ENCODE measurements around the gene BRS3.

The BRS3 gene

GRCh38 chrX:136496186-136496763 lies 8.5 kb downstream of the BRS3 start:
- no peak for DNase-seq

- peak; percentile 39 for DNase-seq
Measured at GRCh38 chrX:136496764-136497555, 9.2 kb downstream of the BRS3 start.

- DNase-seq = no peak
Measured at GRCh38 chrX:136497556-136498052, 9.9 kb downstream of the BRS3 start, which contains the start of gene HTATSF1. Gene HTATSF1, plus strand, starts transcription at chrX:136497592. Its CDS starts 93 bp downstream, at chrX:136497685.

- no peak for DNase-seq
Measured at GRCh38 chrX:136519069-136519468, 31.3 kb downstream of the BRS3 start.

- no peak for DNase-seq
Measured at GRCh38 chrX:136523770-136524169, 36.0 kb downstream of the BRS3 start.

- DNase-seq = no peak
Measured at GRCh38 chrX:136525738-136526606, 38.2 kb downstream of the BRS3 start.

GRCh38 chrX:136528645-136529315 lies 41.0 kb downstream of the BRS3 start:
- no peak for DNase-seq

GRCh38 chrX:136529795-136530194 lies 42.0 kb downstream of the BRS3 start:
- no peak for DNase-seq

GRCh38 chrX:136531951-136532350 lies 44.2 kb downstream of the BRS3 start, which contains the start of gene VGLL1:
Gene VGLL1, plus strand, starts transcription at chrX:136532215. Its CDS starts 3,806 bp downstream, at chrX:136536021.
- DNase-seq = no peak

- no peak for DNase-seq
Measured at GRCh38 chrX:136534131-136534530, 46.4 kb downstream of the BRS3 start.

- DNase-seq = no peak
Measured at GRCh38 chrX:136538811-136539210, 51.1 kb downstream of the BRS3 start.

GRCh38 chrX:136540226-136540625 lies 52.5 kb downstream of the BRS3 start:
- DNase-seq = no peak

- DNase-seq = no peak
Measured at GRCh38 chrX:136541294-136541693, 53.5 kb downstream of the BRS3 start.

- DNase-seq = no peak
Measured at GRCh38 chrX:136542281-136542680, 54.5 kb downstream of the BRS3 start.

Measured in SIG-M5 (cell line).